ENCODE results near the gene CLTRN. TPM values are rescaled to one million over a fixed set of nuclear protein-coding genes. Genes with fewer than 3 reads are reported as not detected.
"Not testable (repeated sequence)": the region's sequence is repeated elsewhere in the genome, so short reads cannot be mapped to it uniquely, and the experiment has no call there.

The CLTRN gene
- total and polyA plus RNA-seq, 2 of the 8 experiments (the other 6 are each of a cell fraction or from before 2014, with no cell fraction given) = 1.2 to 1.3 TPM

DNA sequence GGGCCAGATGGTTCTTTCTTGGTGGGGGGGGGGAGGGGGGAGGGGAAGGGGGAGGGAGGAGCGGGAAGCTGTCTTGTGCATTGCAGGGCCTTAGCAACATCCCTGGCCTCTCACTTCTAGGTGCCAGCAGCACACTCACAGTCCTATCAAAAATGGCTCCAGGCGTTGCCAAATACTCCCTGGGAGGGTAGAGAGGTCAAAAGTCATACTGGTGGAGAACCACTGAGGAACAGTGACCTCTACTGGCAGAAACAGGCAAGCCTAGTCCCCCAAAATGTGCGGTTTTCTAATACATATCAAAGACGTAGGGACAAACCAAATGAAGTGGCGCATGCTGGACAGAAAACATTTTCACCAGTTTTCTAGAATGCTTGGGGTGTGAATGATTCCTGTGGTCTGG lies 39.2 kb upstream of the CLTRN start:
- H4K8ac ChIP-seq (ENCODE audit: extremely low read depth, insufficient read depth, low read length); H2BK15ac ChIP-seq (ENCODE audit: low read length); DNase-seq (ENCODE audit: low read depth in 1 of 2, low spot score in 2 of 2); H3K27ac ChIP-seq (ENCODE audit: low read depth, low read length); POLR2A ChIA-PET (ENCODE audit: partially characterized antibody); H3K27me3 ChIP-seq (replicated peaks in 1 of 4; ENCODE audit: control insufficient read depth in 3 of 4, extremely low read depth in 1 of 4, insufficient read depth in 3 of 4, low read length in 3 of 4); H2BK12ac ChIP-seq (ENCODE audit: low read depth, low read length); H3K56ac ChIP-seq (replicated peaks; ENCODE audit: insufficient read length, low read depth, low read length); H3K4me3 ChIP-seq (ENCODE audit: extremely low read depth in 1 of 4, insufficient read depth in 2 of 4, low read depth in 3 of 4, low read length in 4 of 4); H3K18ac ChIP-seq (ENCODE audit: extremely low read depth, low read length); H4K5ac ChIP-seq (ENCODE audit: insufficient read length, low read depth, low read length); H2AFZ ChIP-seq (ENCODE audit: low read length); H2BK20ac ChIP-seq (ENCODE audit: low read length); H3K79me1 ChIP-seq (ENCODE audit: low read depth, low read length); H3K4ac ChIP-seq (replicated peaks; ENCODE audit: insufficient read length, low read depth, low read length); H3K9me3 ChIP-seq (ENCODE audit: insufficient read depth in 2 of 2, low read depth in 1 of 2, low read length in 1 of 2); H4K91ac ChIP-seq (replicated peaks; ENCODE audit: insufficient read length, low read length); H3K9ac ChIP-seq (replicated peaks in 1 of 4; ENCODE audit: extremely low read depth in 1 of 4, low read depth in 3 of 4, low read length in 3 of 4); H3K36me3 ChIP-seq (ENCODE audit: control insufficient read depth in 2 of 4, insufficient read depth in 4 of 4, low read length in 3 of 4); CTCF ChIA-PET (ENCODE audit: partially characterized antibody); H3K4me1 ChIP-seq (replicated peaks in 1 of 4; ENCODE audit: control insufficient read depth in 3 of 4, insufficient read depth in 4 of 4, low read length in 3 of 4); H2BK5ac ChIP-seq (ENCODE audit: low read depth, low read length); H3K79me2 ChIP-seq (ENCODE audit: control insufficient read depth in 1 of 2, insufficient read depth in 2 of 2, low read length in 2 of 2); H2AK5ac ChIP-seq (ENCODE audit: low read depth, low read length); H3K23ac ChIP-seq (ENCODE audit: insufficient read length); H3K14ac ChIP-seq (ENCODE audit: insufficient read length); H3K23me2 ChIP-seq (ENCODE audit: low read depth, low read length); H2BK120ac ChIP-seq (replicated peaks; ENCODE audit: low read depth, low read length); H3K4me2 ChIP-seq (ENCODE audit: insufficient read depth in 1 of 2, low read depth in 2 of 2, low read length in 2 of 2); H4K20me1 ChIP-seq (replicated peaks in 1 of 2; ENCODE audit: control insufficient read depth in 1 of 2, insufficient read depth in 2 of 2, low read length in 2 of 2): not testable (repeated sequence)
- WGBS, 2 experiments (ENCODE audit: extremely low coverage in 1 of 2, insufficient coverage in 1 of 2, insufficient read length in 1 of 2, insufficient replicate concordance in 2 of 2, low coverage in 1 of 2, low lambda C conversion rate in 2 of 2, missing lambda C conversion rate in 1 of 2) = no CpG with 5 or more reads among the region's 5 CpGs
- peak; percentile 100 for FAIRE-seq
